PC-9 (cell line): ENCODE results near the gene ACER2.

Source experiments
- CTCF ChIP-seq: fragments of 200-600 bp; sonication (generic); conservative IDR thresholded peaks from 2 replicates; pipeline ENCODE4 v1.6.1; 2017; ENCODE audit warnings: mixed run types, antibody characterized with exemption, mild to moderate bottlenecking, moderate library complexity
- EZH2 ChIP-seq: fragments of 200-600 bp; sonication (generic); IDR thresholded peaks from 2 replicates; pipeline ENCODE4 v1.8.0; 2017; ENCODE audit warnings: antibody characterized with exemption, low read depth

- TF ChIP-seq CTCF = no peak
- no peak for TF ChIP-seq EZH2
Observed at GRCh38 chr9:19369107-19369506, 39.7 kb upstream of the ACER2 start.
